SK-N-MC (cell line): Measurements from ENCODE around the gene SESTD1.

Experiments
- EZH2 ChIP-seq: fragments of 200-600 bp; sonication (generic); IDR thresholded peaks from one replicate; pipeline ENCODE4 v1.6.1; 2017; ENCODE audit warnings: antibody characterized with exemption
- POLR2AphosphoS5 ChIP-seq: IDR thresholded peaks from 2 replicates; pipeline ENCODE4 v1.6.1; 2012; ENCODE audit warnings: mild to moderate bottlenecking, low read depth, low read length, borderline replicate concordance

DNA sequence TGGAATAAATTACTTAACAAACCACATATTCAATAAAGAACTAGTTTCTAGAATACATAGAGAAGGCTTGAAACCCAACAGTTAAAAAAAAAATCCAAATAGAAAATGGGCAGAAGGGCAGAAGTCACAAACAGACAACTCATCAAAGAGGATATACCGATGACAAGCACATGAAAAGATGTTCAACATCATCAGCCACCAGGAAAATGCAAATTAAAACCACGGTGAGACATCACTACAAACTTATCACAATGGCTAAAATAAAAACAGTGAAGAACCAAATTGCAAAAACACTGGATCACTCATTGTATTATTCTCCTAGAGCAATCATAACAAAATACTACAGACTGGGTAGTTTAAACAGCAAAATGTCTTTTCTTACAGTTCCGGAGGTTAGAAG lies 14.5 kb downstream of the SESTD1 start:
- TF ChIP-seq EZH2: no peak
- no peak for TF ChIP-seq POLR2AphosphoS5
